GM18499 (cell line): Measurements from ENCODE around the gene MIGA1.
"Not testable (repeated sequence)": the region's sequence is repeated elsewhere in the genome, so short reads cannot be mapped to it uniquely, and the experiment has no call there.

Source experiments
- ATAC-seq: cut with Tn5 transposase; IDR thresholded peaks from one replicate; pipeline ENCODE4 v1.9.1; 2021; ENCODE audit warnings: moderate number of reproducible peaks; ENCODE audit not compliant: insufficient read depth, unreplicated experiment

MIGA1 gene

DNA sequence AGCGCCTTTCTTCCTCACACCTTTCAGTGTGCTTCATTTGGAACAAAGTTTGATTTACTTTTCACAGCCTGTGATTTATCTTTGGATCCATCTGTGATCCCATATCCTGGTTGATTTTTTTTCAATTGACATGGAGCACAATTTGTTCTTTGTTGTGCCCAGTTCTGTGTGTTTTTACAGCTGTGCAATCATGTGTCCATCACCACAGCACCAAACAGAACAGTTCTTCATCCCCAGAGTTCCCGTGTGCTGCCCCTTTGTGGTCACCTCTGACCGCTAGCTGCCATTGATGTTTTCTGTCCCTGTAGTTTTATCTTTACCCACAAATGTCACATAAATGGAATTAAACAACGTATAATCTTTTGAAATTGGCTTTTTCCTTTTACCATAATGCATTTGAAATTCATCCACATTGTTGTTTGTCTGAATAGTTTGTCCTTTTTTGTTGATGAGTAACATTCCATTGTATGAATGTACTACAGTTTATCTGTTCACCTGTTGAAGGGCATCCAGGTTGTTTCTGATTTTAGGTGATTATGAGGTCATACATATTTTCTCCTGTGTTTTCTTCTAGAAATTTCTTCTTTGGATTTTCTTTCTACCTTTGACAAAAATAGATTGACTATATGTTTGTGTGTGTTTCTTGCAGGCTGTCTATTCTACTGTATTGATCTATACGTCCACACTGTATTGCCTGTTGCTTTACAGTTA, 17.4 kb downstream of the MIGA1 start:
- ATAC-seq, result no peak

DNA sequence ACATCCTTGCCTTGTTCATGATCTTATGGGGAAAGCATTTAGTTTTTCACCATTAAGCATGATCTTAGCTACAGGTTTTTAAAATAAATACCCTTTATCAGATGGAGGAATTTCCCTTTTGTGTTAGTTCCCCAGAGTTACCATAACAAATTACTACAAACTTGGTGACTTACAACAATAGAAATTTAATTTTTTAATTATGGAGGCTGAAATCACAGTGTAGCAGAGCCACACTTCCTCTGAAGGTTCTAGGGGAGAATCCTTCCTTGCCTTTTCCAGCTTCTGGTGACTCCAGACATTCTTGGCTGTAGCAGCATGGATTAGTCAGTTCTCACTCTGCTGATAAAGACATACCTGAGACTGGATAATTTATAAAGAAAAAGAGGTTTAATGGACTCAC, 18.5 kb downstream of the MIGA1 start:
- no peak for ATAC-seq

DNA sequence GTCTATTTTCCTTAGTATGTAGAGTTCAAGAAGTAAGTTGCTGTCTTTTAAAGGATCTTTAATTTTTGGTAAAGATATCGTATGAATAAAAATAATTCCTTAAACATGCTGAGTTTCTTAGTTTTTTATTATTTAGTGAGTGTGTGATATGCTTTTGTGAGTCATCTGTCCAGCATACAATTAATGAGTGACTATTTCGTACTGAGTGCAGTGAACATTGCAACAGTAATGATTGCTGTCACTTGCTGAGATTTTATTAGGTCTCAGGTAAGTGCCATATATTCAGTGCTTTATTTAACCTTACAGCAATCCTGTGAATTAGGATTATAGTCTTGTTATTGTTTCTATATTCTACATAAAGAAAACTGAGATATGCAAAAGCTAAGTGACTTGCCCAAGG, 22.6 kb downstream of the MIGA1 start:
- no peak for ATAC-seq

DNA sequence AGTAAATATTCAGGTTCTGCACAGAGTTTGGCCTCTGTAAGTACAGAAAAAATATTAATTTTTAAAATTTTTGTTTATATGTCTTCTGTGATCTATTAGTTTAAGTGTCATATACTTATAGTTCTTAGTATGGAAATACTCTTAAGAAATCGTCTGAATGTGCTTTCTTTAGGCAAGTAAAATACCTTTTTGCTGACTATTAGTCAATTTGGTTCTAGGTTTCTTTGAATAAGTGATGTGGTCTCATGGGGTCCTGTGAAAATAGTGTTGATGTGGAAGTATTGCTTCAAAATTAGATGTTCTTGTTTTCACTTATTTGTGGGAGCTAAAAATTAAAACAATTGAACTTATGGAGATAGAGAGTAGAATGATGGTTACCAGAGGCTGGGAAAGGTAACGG, 23.9 kb downstream of the MIGA1 start:
- no peak for ATAC-seq

DNA sequence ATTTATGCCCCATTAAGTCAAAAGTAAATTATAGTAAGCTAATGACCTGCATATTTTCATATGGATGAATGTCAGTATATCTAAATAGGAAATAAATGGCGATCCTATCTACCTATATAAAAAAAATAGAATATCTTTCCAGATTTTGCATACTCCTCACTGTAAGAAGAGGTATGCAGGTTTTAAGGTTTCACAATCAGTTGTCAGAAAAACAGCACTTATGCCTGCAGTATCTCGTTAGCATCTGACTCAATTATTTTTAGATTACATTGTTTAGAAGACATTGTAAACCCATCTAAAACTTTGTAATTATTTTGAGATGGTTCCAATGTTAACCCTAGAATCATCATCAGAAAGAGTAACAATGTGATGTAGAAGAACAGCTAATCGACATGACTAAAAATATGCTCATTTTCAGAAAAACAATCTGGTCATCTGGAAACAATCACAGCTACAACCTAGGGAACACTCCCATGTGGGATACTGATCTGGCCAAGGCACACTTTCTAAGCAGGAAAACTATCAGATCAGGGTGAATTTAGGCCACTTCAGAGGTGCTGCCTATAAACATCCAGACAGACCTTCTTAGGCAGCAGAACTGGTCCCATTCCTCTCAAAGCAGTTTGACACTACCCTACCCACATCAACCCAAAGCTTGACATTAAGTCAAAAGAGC, 30.5 kb downstream of the MIGA1 start:
- ATAC-seq, result not testable (repeated sequence)

DNA sequence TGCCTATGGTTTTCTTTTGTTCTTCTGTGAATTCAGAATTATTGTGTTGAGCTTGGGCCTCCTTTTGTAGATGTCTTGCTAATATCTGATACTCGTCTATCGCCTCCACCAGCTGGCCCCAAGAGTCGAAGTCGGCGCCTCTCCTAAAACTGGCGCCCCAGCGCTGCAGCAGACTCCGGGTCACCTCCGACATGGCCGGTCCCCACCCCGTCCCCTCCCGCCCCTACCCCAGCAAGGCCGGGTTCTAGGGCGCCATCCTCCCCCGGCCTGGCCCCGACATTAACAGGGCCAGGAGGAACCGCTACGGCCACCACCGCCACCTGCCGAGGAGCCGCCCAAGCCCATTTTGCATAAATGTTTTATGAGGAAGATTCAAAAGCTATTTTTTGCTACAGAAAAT, 32.1 kb downstream of the MIGA1 start:
- ATAC-seq, result not testable (repeated sequence)

DNA sequence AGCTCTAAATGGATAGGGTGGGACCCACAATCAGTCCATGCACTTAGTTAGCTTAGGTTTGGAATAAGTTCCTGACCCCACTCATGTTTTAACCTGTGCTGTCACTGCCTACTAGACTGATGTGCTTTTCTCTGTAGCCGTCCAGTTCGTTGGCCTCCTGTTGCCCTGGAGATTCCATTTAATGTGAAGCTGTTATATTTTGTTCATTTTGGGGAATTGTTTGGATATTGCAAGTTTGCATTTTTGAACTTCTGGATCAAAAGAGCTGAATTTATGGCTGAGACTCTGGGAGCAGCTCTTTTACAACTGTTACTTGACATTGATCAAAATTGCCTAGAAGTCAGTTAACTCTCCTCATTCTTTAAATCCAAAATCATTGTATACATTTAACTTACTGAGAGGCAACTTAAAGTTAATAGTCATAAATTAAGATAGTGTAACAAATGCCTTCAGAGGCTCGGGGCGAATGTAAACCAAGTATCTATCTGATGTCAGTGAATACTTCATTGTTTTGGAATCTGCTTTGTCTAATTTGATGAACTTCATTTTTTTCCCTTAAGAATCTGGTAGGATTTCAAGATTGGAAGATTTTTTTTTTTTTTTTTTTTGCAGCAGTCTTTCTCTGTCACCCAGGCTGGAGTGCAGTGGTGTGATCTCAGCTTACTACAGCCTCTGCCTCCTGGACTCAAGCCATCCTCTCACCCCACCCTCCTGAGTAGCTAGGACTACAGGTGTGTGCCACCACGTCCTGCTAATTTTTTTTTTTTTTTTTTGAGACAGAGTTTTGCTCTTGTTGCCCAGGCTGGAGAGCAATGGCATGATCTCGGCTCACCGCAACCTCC, 38.1 kb downstream of the MIGA1 start:
- ATAC-seq, result no peak

DNA sequence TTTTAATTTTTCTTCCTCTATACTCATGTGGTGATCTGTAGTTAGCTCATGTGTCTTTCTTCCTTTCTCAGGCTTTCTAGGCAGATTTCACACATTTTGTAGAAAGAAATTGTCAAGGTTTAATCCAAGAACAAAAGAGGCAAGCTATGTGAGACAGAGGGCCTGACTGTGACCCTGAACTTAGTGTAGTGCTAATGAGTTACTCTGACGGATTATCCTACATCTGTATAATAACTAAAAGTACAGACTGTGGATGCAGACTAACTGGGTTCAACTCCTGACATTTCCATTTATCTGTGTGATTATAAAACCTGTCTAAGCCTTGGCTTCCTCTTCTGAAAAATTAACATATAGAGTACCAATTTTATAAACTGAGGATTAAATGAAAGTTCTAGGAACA, 40.7 kb downstream of the MIGA1 start:
- ATAC-seq, result no peak

DNA sequence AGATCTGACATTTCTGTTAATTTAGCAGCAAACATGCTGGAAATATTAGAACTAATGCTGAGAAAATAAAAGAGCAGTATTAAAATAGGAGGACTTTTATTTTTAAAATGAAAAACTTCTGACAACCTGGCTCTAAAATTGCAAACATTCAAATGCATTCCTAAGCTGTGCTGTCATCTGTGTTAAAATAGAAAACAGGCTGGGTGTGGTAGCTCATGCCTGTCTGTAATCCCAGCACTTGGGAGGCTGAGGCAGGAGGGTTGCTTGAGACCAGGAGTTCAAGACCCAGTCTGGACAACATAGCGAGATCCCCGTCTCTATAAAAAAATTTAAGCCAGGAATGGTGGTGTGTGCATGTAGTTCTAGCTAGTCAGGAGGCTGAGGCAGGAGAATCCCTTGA, 44.6 kb downstream of the MIGA1 start:
- ATAC-seq, result no peak

DNA sequence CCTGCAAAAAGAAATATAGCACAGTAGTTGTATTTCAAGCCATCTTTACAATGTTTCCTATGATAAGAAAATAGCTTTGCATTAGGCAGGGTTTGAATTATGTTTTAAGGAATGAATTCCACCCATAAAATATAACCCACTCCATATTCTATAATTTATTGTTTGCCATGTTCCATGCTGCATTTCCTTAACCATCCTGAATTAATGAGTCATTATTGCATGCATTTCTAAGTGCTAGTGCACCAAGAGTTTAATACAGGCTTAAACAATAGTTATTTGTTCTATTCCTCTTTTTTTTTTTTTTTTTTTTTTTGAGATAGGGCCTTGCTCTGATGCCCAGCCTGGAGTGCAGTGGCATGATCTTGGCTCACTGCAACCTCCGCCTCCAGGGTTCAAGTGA, 45.2 kb downstream of the MIGA1 start:
- ATAC-seq, result no peak

DNA sequence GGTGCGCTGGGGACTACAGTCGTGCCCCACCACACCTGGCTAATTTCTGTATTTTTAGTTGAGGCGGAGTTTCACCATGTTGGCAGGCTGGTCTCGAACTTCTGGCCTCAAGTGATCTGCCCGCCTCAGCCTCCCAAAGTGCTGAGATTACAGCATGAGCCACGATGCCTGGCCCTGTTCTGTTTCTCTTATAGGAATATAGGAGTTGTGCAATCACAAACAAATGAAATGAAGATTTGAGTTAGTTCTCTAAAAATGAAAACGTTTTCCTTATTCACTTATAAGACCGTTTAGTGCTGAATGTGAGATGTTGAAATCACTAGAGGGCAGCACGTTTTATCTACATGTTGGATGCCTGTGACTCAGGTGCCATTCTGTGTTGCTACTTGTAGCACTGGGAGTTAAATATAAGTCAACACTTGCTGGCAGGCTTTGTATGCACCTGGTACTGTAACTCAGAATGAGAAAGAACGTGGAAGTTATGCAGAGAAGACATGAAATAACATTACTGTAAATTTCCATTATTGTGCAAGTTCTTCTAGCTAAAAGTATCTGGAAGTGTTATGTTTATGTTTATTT, 45.8 kb downstream of the MIGA1 start:
- peak; percentile 65 for ATAC-seq

DNA sequence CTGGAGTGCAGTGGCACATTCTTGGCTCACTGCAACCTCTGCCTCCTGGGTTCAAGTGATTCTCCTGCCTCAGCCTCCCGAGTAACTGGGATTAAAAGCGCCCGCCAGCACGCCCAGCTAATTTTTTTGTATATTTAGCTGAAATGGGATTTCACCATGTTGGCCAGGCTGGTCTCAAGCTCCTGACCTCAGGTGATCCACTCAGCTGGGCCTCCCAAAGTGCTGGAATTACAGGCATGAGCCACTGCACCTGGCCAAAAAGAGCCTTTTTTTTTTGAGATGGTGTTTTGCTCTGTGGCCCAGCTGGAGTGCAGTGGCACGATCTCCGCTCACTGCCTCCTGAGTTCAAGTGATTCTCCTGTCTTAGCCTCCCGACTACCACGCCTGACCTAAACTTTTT, 47.4 kb downstream of the MIGA1 start:
- ATAC-seq, result not testable (repeated sequence)

DNA sequence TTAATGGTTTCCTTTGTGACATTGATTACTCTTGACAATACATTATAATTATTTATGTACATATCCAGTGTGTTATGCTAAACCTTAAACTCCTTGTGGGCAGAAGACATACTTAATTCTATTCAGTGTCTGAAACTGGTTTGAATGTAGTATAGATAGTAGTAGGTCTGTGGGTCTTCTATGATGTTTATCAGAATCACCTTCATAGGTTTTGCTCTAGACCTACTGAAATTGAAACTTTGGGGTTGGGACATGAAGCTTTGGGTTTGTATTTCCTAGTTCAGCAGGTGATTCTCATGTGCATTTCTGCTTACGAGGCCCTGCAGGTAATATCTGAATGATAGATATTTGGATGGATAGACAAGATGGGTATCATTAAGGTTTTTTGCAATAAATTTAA, 48.6 kb downstream of the MIGA1 start:
- ATAC-seq, result no peak

DNA sequence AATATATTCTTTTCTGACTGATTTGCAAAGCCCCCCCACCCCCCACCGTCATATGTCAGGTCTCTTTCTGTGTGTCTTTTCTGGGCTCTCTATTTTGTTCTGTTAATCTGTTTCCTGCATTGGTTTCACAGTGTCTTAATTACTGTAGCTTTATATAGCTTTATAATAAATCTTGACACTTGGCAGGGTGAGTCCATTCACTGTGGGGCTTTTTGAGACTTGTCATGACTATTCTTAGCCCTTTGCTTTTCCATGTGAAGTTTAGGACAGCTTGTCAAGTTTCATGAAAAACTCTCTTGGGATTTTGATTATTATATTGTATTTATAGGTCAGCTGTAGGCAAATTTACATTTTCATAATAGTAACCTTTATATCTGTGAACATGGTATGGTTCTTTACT, 50.4 kb downstream of the MIGA1 start:
- ATAC-seq, result no peak

DNA sequence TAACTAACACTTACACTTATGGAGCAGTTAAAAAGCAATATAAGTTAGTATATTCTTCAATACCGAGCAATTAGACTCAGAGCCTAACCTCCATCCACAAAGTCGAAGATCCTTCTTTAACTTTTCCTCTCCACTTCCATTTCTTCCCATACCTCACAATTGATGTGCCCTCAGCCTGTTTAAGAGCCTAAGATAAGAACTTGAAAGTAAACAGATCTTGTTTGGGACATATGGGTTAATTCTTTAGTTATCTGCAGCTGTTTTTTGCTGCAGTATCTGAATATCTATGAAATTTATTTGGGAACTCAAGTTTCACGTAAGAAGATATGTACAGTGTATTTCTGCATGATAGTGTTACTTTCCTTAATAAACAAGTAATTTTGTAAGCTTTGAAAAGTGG, 51.5 kb downstream of the MIGA1 start:
- no peak for ATAC-seq

DNA sequence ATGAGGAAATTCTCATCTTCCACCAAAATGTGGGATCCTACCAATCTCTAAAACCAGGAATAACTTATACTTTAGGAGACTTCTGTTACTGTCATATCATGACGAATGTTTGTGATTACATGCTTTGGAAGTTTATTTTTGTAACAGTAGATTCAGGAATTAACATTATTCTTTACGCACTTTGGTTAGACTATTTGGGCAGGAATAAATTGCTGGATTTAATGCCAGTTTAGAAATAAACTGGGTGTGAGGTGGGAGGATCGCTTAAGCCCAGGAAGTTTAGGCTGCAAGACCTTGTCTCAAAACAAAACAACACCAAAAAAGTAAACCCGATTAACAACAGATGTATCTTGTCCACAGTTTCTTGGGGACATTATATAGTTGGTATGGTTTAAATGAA, 52.1 kb downstream of the MIGA1 start:
- no peak for ATAC-seq

DNA sequence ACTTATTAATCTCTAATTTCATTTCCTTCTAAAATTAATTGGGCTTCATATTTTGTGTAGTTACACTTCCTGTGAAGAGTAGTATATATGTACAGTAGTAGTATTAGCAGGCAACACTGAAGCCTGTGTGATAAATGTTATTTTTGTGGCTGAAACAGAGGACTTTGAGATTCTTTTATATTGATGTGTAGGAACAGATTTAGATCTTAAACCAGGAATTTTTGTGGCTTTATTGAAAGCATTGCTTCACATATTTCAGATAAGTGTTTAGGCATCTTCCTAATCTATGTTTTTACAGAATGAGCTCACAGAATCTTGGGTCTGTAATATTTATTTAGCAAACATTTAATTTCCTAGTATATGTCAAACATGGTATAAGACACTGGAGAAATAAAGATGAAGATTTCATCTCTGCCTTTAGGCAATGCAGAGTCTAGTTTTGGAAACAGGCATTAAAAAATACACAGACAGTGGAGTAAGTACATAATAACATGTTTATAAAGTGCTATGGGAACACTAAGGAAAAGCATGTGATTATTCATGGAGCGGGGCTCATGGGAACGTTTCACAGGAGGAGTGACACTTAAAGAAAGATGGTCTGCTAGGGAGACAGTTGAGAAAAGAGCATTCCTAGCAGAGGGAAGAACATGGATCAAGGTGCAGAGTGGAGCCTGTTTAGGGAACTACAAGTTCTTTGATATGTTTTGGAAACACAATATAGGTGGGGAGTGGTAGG, 52.7 kb downstream of the MIGA1 start:
- ATAC-seq, result no peak

DNA sequence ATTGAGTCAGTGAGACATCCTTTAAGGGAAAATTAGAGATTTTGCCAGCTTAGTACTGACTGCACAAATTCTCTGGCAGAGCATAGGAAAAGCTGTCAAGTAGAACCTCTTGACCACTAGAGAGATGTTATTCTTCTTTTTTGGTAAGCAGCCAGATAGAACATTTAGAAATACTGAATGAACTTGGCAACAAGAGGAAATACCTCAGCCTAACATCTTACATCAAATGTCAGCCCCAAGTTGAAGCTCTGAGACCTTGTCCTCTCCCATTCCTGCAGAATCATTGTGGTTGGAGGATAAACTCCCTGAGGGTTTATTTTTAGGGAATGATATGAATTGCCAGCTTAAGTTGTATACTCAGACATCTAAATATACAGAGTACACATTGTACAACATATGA, 53.5 kb downstream of the MIGA1 start:
- no peak for ATAC-seq

DNA sequence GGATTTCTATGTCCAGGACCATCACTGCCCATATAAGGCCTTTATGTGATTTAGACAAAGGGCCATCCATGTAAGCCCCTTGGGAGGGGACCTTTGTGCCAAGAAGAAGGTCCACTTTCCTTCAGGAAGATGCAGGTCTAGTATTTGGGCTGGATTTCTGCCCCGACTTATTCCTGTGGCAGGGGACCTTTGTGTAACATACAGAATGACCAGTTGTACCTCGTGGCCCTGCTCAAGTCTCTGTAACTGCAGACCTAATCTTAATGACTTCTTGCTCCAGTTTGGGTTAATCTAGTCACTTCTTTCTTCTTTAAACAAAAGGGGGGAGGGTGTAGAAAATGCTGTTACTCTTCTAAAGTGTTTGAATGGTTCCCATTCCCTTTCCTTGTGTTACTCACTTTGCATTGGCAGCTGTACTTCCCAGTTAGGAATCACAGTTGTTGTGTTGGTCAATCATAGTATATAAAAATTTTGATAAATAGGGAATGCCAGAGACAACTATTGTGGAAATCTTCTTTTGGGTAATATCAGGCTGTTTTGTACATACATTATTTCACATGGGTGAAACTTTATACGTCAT, 54.2 kb downstream of the MIGA1 start:
- ATAC-seq, result no peak

DNA sequence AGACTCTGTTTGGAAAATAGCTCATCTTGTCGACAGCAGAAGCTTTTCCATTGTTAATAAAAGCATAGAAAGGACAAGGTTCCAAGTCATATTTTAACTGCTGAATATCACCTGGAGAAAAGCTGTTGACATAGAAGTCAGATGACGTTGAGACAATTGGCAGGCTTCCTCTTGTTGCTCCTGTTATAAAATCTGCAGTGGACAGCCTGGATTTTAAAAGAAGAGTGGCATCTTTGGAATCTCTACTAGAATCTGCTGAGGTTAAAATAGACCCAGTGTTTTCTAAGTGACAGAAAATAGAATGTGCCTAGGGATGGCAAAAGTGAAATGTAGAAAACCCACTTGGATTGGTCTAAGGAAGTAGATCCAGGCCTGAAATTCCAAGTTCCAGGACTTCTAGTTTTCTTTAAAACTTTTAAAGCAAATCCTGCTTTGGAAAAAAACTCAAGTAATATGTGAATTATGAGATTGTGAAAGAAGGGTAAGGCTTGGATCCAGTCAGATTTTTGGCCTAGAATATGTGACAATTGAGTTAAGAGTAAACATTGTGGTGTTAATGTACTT, 55.4 kb downstream of the MIGA1 start:
- no peak for ATAC-seq
